Ectodermal cell (in vitro differentiated cells): Measurements from ENCODE around the gene RAPGEF1.

Source experiments
- H3K27ac ChIP-seq: 2 replicates; pipeline ENCODE4 v1.7.0; 2013; ENCODE audit warnings: mild to moderate bottlenecking, low read depth, low read length; ENCODE audit not compliant: insufficient read depth, poor library complexity, severe bottlenecking
- H3K27me3 ChIP-seq: 2 replicates; pipeline ENCODE4 v1.7.0; 2013; ENCODE audit warnings: mild to moderate bottlenecking, low read length; ENCODE audit not compliant: insufficient read depth, control insufficient read depth, poor library complexity, severe bottlenecking
- H3K36me3 ChIP-seq: one replicate; pipeline ENCODE4 v1.7.0; 2013; ENCODE audit warnings: low read length; ENCODE audit not compliant: control insufficient read depth, insufficient read depth
- H3K4me1 ChIP-seq: one replicate; pipeline ENCODE4 v1.7.0; 2013; ENCODE audit warnings: low read length; ENCODE audit not compliant: control insufficient read depth, insufficient read depth
- H3K4me3 ChIP-seq: 2 replicates; pipeline ENCODE4 v1.7.0; 2013; ENCODE audit warnings: low read depth, low read length, control low read depth; ENCODE audit not compliant: insufficient read depth
- H3K9me3 ChIP-seq: 2 replicates; pipeline ENCODE4 v1.7.0; 2013; ENCODE audit warnings: mild to moderate bottlenecking, low read length, moderate library complexity; ENCODE audit not compliant: control insufficient read depth
- WGBS, 2 experiments: methylation state at CpG; one replicate each; pipeline ENCODE4 v1.1.7; 2013; ENCODE audit warnings: missing lambda C conversion rate in 2 of 2; 5-methylcytosine and 5-hydroxymethylcytosine counted together

The RAPGEF1 gene

GRCh38 chr9:131537946-131538345 lies 201.9 kb downstream of the RAPGEF1 start:
- H3K27me3 ChIP-seq: no peaks in the 10 kb centered on the region
- H3K36me3 ChIP-seq: no peaks in the 10 kb centered on the region
- 97% methylated on average over 19 of the region's 19 CpGs for WGBS, 2 experiments
- no peak overlapping the region for H3K27ac ChIP-seq
- H3K4me1 ChIP-seq: no peaks in the 10 kb centered on the region
- H3K9me3 ChIP-seq: no peaks in the 10 kb centered on the region
- no peak overlapping the region for H3K4me3 ChIP-seq

DNA sequence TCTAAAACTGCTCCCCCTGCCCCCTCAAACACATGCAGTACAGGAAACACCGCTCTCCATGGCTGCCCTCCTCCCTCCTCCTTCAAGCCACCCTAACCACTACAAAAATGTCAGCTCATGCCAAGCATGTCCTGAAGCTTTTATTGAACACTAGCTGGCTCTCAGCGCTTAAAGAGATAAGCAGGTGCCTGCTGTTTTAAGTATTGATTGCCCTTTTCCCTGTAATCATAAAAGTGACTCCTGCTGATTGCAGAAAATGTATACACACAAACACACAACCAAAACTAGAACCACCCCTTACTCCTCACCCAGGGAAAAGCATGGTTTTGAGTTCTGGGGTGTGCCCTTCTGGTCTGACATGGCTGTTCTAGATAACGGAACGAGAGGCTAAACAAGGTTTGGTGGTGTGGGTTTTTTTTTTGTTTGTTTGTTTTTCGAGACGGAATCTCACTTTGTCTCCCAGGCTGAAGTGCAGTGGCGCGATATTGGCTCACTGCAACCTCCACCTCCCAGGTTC lies 205.1 kb downstream of the RAPGEF1 start:
- Histone ChIP-seq H3K4me3 (no peak overlapping the region), H3K36me3 (no peaks in the 10 kb centered on the region), H3K27me3 (no peaks in the 10 kb centered on the region), H3K27ac (no peak overlapping the region), H3K9me3 (no peaks in the 10 kb centered on the region), H3K4me1 (peaks cover 5% of the 10 kb centered on the region)
- WGBS, 2 experiments: 87 to 92% methylated on average over 8 of the region's 8 CpGs

- peaks cover 33% of the 10 kb centered on the region for H3K36me3 ChIP-seq
- no peak within 1 kb of the TSS for H3K27ac ChIP-seq
- peaks cover 7% of the 10 kb centered on the region for H3K4me1 ChIP-seq
- H3K9me3 ChIP-seq: no peaks in the 10 kb centered on the region
- no peaks in the 10 kb centered on the region for H3K27me3 ChIP-seq
- WGBS, 2 experiments: 19 to 21% methylated on average over 103 of the region's 103 CpGs
- peak within 1 kb of the TSS; percentile 80 for H3K4me3 ChIP-seq
These were observed 208.7 kb downstream of the RAPGEF1 start, which contains the start of gene UCK1 for GRCh38 chr9:131530920-131531832. Gene UCK1, minus strand, starts transcription at chr9:131531263. Its CDS starts 89 bp downstream, at chr9:131531174.

GRCh38 chr9:131530546-131530919 lies 209.3 kb downstream of the RAPGEF1 start:
- peaks cover 37% of the 10 kb centered on the region for H3K36me3 ChIP-seq
- peaks cover 7% of the 10 kb centered on the region for H3K4me1 ChIP-seq
- H3K9me3 ChIP-seq: no peaks in the 10 kb centered on the region
- H3K27me3 ChIP-seq: no peaks in the 10 kb centered on the region
- H3K4me3 ChIP-seq: peak overlapping the region; percentile 80
- H3K27ac ChIP-seq: no peak overlapping the region
- WGBS, 2 experiments: 2% methylated on average over 29 of the region's 29 CpGs

DNA sequence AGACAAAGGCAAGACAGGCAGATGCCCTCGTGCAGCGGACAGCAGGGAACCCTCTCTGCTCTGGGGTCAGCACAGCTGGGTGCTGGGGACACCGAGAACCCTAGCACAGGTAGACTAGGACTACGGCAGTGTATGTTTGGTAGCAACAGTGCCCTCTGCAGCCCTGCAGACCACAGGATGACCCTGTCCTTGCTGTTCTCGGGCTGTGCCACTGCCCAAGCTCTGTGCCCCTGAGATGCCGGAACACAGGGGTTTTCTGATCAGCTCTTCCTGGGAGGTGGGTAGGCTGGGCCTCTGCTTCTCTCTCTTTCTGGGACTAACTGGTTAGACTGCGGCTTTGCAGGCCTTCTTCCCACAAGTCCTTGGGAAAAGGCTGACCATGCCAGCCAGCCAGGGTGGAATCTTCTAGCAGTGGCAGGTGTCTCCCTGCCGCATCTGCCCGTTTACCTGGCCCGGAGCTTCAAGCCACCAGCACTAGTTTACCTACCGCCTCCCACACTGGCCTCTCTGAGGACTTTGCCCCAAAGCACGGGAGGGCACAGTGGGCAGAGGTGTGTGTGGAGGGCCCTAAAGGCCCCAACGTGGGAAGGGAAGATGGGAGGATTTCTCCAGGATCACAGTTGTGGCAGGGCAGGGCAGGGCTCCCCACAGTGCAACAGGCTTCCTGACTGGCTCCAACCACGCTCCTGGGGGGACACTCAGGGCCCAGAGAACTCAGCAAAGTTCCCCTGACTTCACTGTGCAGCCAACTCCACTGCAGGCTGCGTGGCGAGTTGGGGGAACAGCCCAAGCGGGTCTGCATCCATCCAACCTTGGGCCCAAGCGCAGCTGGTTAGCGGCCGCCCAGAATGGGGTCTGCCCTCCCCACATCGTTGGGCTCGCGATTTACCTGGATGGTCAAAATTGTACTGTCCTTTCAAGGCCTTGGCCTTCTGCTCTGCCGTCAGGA lies 210.0 kb downstream of the RAPGEF1 start:
- H3K36me3 ChIP-seq: peaks cover 37% of the 10 kb centered on the region
- peak overlapping the region; percentile 80 for H3K4me3 ChIP-seq
- no peak overlapping the region for H3K27ac ChIP-seq
- no peaks in the 10 kb centered on the region for H3K9me3 ChIP-seq
- no peaks in the 10 kb centered on the region for H3K27me3 ChIP-seq
- 69 to 71% methylated on average over 24 of the region's 24 CpGs for WGBS, 2 experiments
- H3K4me1 ChIP-seq: peaks cover 7% of the 10 kb centered on the region

DNA sequence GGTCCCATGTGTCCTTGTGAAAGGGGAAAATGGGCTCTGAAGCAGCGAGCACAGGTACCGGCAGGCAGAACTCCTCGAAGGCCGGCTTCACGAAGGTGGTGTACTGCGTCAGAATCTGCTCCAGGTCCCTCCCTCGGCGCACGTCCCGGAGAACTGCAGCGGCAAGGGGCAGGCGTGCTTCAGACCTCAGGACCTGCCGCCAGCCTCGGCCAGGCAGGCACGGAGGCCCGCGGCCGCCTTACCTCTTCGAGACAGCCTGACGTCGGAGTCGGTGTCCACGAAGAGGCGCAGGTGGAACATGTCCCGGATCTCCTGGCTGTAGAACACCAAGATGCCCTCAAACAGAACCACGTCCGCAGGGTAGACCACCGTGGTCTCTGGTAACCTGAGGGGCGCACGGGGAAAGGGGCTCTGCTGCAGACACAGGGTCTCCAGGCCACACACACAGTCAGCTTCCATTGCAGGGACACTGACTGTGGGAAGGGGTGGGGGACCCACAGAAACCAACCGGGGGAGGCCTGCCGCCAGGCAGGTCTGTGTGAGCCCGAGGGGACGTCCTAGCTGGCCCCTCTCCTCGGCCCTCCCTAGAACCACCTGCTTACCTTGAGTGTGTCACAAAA lies 210.9 kb downstream of the RAPGEF1 start:
- no peak overlapping the region for H3K27ac ChIP-seq
- H3K9me3 ChIP-seq: no peaks in the 10 kb centered on the region
- peaks cover 37% of the 10 kb centered on the region for H3K36me3 ChIP-seq
- peaks cover 7% of the 10 kb centered on the region for H3K4me1 ChIP-seq
- 96 to 97% methylated on average over 35 of the region's 35 CpGs for WGBS, 2 experiments
- no peak overlapping the region for H3K4me3 ChIP-seq
- H3K27me3 ChIP-seq: no peaks in the 10 kb centered on the region

GRCh38 chr9:131528186-131528585 lies 211.7 kb downstream of the RAPGEF1 start:
- H3K4me1 ChIP-seq: peaks cover 7% of the 10 kb centered on the region
- no peaks in the 10 kb centered on the region for H3K9me3 ChIP-seq
- peaks cover 37% of the 10 kb centered on the region for H3K36me3 ChIP-seq
- no peak overlapping the region for H3K4me3 ChIP-seq
- no peaks in the 10 kb centered on the region for H3K27me3 ChIP-seq
- 96 to 97% methylated on average over 7 of the region's 7 CpGs for WGBS, 2 experiments
- no peak overlapping the region for H3K27ac ChIP-seq
